Stimulated activated CD4-positive, alpha-beta T cell treated with anti-CD3 and anti-CD28 coated beads, Interleukin-15, amount 100 ng/mL, for 48 hours (primary cell): Measurements from ENCODE around the gene TMC2.
"Not testable (repeated sequence)": the region's sequence is repeated elsewhere in the genome, so short reads cannot be mapped to it uniquely, and the experiment has no call there.

Experiments used
- DNase-seq, 2 donors: peaks; one replicate each; pipeline ENCODE4 v3.0.0-alpha.2; 2020; ENCODE audit warnings: low read depth in 2 of 2

Gene TMC2

GRCh38 chr20:2536560-2536986, at the start of gene TMC2:
Gene TMC2, plus strand, starts transcription at chr20:2536573. Its CDS starts 49 bp downstream, at chr20:2536622.
- DNase-seq = no peak

GRCh38 chr20:2502808-2503384, 33.5 kb upstream of the TMC2 start:
- DNase-seq = not testable (repeated sequence)

GRCh38 chr20:2504803-2505202, 31.6 kb upstream of the TMC2 start:
- DNase-seq = not testable (repeated sequence)

- DNase-seq = not testable (repeated sequence)
Measured at GRCh38 chr20:2506426-2506825, 29.9 kb upstream of the TMC2 start.

GRCh38 chr20:2507464-2507863, 28.9 kb upstream of the TMC2 start:
- DNase-seq = no peak

GRCh38 chr20:2507875-2508630, 28.3 kb upstream of the TMC2 start:
- no peak for DNase-seq

GRCh38 chr20:2508631-2509467, 27.5 kb upstream of the TMC2 start, which contains the start of gene ZNF343:
Gene ZNF343, minus strand, starts transcription at chr20:2508915. Its CDS starts 15,020 bp downstream, at chr20:2493895.
- DNase-seq = peak; percentile 64 to 67

GRCh38 chr20:2509468-2509781, 26.9 kb upstream of the TMC2 start:
- no peak for DNase-seq

- no peak for DNase-seq
Measured at GRCh38 chr20:2509794-2510193, 26.6 kb upstream of the TMC2 start.

GRCh38 chr20:2515203-2515602, 21.2 kb upstream of the TMC2 start:
- no peak for DNase-seq

GRCh38 chr20:2516399-2516798, 20.0 kb upstream of the TMC2 start:
- no peak for DNase-seq

GRCh38 chr20:2518096-2518495, 18.3 kb upstream of the TMC2 start:
- no peak for DNase-seq

- DNase-seq = no peak
Measured at GRCh38 chr20:2518558-2518957, 17.8 kb upstream of the TMC2 start.

GRCh38 chr20:2519115-2519809, 17.1 kb upstream of the TMC2 start:
- DNase-seq = no peak

GRCh38 chr20:2520617-2521016, 15.8 kb upstream of the TMC2 start:
- no peak for DNase-seq

GRCh38 chr20:2521369-2522305, 14.7 kb upstream of the TMC2 start:
- peak; percentile 13 to 42 for DNase-seq

- DNase-seq = not testable (repeated sequence)
Measured at GRCh38 chr20:2522826-2523429, 13.4 kb upstream of the TMC2 start.

GRCh38 chr20:2523919-2524708, 12.3 kb upstream of the TMC2 start:
- peak; percentile 81 to 88 for DNase-seq

- peak; percentile 24 to 27 for DNase-seq
Measured at GRCh38 chr20:2524709-2525506, 11.5 kb upstream of the TMC2 start.
